Urothelium cell line (cell line): ENCODE results near the gene CHM.
"Not testable (repeated sequence)": the region's sequence is repeated elsewhere in the genome, so short reads cannot be mapped to it uniquely, and the experiment has no call there.

Source experiments
- DNase-seq: peaks from one replicate; pipeline ENCODE4 v3.0.0; 2011; ENCODE audit warnings: low spot score, mixed read lengths
- FAIRE-seq: peaks from 2 replicates; lab custom pipeline; 2011; peaks lifted over from hg19 to GRCh38; lab: Jason Lieb, UNC

The CHM gene

DNA sequence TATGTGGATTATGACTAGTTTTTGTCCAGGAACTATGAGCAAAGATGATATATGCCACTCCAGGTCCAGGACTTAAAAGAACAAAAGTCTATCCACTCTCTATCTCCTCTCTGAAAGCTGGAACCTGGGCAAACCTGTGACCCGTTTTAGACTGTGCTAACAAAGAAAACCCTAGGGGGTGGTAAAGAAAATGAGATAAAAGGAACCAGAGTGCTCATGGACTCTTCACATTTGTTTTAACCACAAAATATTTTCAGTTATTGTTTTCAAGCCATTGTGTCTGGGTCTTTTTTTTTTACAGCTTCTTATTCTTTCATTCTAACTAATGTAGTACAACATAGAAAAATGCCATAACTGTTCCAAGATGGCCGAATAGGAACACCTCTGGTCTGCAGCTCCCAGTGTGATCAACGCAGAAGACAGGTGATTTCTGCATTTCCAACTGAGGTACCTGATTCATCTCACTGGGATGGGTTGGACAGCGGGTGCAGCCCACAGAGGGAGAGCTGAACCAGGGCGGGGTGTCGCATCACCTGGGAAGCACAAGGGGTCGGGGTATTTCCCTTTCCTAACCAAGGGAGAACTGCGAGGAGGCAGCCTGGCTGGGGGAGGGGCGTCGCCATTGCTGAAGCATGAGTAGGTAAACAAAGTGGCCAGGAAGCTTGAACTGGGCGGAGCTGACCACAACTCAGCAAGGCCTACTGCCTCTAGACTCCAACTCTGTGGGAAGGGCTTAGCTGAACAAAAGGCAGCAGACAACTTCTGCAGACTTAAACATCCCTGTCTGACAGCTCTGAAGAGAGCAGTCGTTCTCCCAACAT, 45.1 kb downstream of the CHM start:
- FAIRE-seq (no peak), DNase-seq (peak; percentile 1)

DNA sequence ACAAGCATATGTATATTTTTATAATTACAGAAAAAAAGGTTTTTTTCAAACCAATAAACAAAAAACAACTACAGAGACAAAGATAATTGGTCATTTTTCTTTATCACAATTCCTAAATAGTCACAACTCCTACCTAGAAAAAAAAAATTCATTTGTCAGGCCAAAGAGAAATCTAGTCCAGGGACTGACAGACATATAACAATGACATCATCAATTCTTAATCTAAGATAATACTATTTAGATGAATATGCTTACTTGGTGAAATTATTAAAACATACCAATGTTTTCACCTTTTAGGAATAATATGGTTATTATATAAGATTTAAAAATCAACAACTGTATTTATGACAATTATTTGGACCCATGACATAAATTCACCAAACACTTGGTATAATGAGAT, 48.4 kb downstream of the CHM start:
- DNase-seq, result no peak
- no peak for FAIRE-seq

- FAIRE-seq, result no peak
Measured at GRCh38 chrX:85996555-85996954, 50.8 kb downstream of the CHM start.

GRCh38 chrX:85995641-85996040, 51.7 kb downstream of the CHM start:
- FAIRE-seq (no peak), DNase-seq (no peak)

More at GRCh38 chrX:85996555-85996954, 50.8 kb downstream of the CHM start:
- no peak for DNase-seq

- no peak for FAIRE-seq
- DNase-seq, result no peak
Measured at GRCh38 chrX:85994797-85995196, 52.6 kb downstream of the CHM start.

- no peak for FAIRE-seq
- DNase-seq, result no peak
Measured at GRCh38 chrX:85994228-85994627, 53.1 kb downstream of the CHM start.

DNA sequence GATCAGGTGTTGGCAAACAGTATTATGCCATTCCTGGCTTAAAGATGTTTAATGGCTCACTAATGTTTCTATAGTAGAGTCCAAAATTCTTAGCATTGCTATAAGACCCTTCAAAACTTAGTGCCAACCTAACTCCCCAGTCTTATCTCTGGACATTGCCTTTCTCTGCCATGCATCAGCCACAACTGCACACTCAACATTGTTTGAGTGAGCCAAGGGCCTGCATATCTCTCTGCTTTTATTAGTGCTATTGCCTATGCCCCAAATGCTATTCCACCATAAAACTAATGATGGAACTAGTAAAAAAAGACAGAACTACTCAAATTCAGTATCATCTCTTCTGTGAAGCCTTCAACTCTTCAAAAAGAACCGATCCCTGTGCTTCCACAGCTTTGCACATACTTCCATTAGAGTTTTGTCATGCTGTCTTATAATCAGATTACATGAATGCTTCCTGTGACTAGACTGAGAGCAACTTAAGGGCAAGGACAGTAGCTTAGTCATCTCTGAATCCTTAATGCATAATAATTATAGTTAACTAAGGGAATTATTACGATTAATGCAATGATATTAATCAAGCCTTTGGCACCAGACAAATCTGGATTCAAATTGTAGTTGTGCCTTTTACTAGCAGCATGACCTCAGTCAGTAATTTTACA, 53.7 kb downstream of the CHM start:
- DNase-seq (no peak), FAIRE-seq (no peak)

- no peak for FAIRE-seq
- DNase-seq, result no peak
Measured at GRCh38 chrX:85992811-85993229, 54.5 kb downstream of the CHM start.

GRCh38 chrX:85988353-85988752, 59.0 kb downstream of the CHM start:
- DNase-seq, result no peak
- FAIRE-seq, result no peak

- no peak for FAIRE-seq
- DNase-seq, result no peak
Measured at GRCh38 chrX:85980286-85980685, 67.1 kb downstream of the CHM start.

GRCh38 chrX:85977218-85977617, 70.1 kb downstream of the CHM start:
- FAIRE-seq (no peak), DNase-seq (no peak)

DNA sequence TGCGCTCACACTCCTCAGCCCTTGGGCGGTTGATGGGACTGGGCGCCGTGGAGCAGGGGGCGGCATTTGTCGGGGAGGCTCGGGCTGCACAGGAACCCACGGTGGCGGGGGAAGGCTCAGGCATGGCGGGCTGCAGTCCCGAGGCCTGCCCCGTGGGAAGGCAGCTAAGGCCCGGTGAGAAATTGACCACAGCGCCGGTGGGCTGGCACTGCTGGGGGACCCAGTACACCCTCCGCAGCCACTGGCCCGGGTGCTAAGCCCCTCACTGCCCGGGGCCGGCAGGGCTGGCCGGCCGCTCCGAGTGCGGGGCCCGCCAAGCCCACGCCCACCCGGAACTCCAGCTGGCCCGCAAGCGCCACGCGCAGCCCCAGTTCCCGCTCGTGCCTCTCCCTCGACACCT, 75.0 kb downstream of the CHM start:
- not testable (repeated sequence) for DNase-seq, FAIRE-seq

- no peak for DNase-seq
- FAIRE-seq, result no peak
Measured at GRCh38 chrX:85964744-85965143, 82.6 kb downstream of the CHM start.

GRCh38 chrX:85963736-85964135, 83.6 kb downstream of the CHM start:
- FAIRE-seq, result no peak
- peak; percentile 1 for DNase-seq

DNA sequence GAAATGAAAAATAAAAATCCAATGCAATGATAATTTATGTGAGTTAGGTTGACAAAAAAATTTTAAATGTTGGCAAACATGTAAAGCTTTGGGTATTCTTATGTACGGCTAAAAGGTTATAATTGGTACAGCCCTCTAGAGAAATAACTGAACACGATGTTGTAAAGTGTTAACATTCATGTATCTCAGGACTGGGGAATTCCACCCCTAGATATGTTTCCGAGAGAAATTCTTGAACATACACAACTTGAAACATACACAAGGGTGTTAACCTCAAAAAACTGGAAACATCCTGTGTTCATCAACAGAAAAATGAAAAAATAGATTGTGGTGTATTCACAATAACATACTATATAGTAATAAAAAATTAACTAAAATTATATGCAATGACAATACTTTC, 91.8 kb downstream of the CHM start:
- FAIRE-seq, result no peak
- DNase-seq, result no peak

DNA sequence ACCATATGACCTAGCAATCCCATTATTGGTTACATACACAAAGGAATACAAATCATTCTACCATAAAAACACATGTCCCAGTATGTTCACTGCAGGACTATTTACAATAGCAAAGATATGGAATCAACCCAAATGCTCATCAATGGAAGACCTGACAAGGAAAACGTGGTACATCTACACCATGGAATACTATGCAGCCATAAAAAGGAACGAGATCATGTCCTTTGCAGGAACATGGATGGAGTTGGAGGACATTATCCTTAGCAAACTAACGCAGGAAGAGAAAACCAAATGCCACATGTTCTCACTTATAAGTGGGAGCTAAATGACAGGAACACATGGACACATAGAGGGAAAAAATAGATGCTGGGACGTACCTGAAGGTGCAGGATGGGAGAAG, 102.6 kb downstream of the CHM start:
- DNase-seq, FAIRE-seq: not testable (repeated sequence)

- DNase-seq (no peak), FAIRE-seq (no peak)
Measured at GRCh38 chrX:85941275-85941674, 106.1 kb downstream of the CHM start.

DNA sequence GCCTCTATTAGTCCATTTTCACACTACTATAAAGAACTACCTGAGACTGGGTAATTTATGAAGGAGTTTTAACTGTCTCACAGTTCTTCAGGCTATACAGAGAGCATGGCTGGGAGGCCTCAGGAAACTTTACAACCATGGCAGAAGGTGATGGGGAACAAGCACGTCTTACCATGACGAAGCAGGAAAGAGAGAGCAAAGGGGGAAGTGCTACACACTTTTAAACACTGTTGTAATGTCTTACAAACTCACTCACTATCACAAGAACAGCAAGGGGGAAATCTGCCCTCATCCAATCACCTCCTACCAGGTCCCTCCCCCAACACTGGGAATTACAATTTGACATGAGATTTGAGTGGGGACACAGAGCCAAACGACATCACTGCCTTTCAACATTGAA, 107.4 kb downstream of the CHM start:
- not testable (repeated sequence) for DNase-seq, FAIRE-seq

DNA sequence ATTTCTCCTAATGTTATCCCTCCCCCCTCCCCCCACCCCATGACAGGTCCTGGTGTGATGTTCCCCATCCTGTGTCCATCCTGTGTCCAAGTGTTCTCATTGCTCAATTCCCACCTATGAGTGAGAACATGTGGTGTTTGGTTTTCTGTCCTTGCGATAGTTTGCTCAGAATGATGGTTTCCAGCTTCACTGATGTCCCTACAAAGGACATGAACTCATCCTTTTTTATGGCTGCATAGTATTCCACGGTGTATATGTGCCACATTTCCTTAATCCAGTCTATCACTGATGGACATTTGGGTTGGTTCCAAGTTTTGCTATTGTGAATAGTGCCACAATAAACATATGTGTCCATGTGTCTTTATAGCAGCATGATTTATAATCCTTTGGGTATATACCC, 113.0 kb downstream of the CHM start:
- not testable (repeated sequence) for DNase-seq, FAIRE-seq

- DNase-seq, result no peak
- no peak for FAIRE-seq
Measured at GRCh38 chrX:85930099-85930498, 117.3 kb downstream of the CHM start.

DNA sequence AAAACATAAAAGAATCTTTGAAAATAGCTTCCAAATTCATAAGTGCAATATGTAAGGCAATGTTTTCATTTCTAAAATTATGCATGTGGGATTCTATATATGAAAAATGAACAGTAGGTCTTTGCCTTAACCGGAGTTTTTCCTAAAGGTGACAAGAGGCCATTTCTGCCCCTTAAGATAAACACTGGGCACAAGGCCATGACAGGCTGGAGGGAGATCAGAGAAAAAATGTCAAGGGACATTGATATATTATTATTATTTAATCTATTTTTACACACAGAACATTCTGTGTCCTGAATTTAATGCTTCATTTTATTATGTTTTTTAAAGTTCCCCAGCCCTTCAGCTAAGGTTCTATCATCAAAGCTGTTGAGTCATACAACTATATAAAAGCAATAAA, 118.8 kb downstream of the CHM start:
- FAIRE-seq, result no peak
- no peak for DNase-seq

DNA sequence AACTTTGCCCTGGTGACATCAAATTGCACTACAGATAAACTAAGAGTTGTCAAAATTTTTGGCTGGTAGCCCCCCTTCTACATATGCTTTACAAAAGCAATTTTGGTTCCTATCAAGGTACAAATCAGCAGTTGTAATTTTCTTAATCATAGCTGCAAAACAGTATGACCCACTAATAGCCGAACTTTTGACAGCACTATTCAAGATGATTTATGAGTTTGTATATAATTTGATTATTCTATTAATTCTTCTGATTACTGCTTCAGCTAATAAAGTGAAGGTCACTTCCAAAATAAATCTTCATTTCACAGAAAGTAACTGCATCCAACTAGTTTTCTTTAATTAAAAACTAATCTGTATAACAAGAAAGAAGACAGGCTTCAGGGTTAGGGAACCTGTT, 119.6 kb downstream of the CHM start:
- FAIRE-seq (no peak), DNase-seq (no peak)
